Endothelial cell of umbilical vein (primary cell): ENCODE measurements around the gene FAM120AOS. TPM values are rescaled to one million over a fixed set of nuclear protein-coding genes. Genes with fewer than 3 reads are reported as not detected.

Experiments used
- BruUV-seq: library from RNA; stranded (reverse); fragments of 400-500 nt; replicated peaks from 2 replicates; lab custom pipeline; 2021; lab: Mats Ljungman, UMichigan
- CTCF ChIA-PET: fragments of 300-600, 350-600 bp; sonication (Branson Sonifier 250); formaldehyde crosslinking; loops from one replicate; lab custom pipeline; 2021; ENCODE audit warnings: antibody characterized with exemption, inconsistent platforms; lab: Charles Lee
- POLR2A ChIA-PET: fragments of 300-600, 350-600 bp; sonication (Branson Sonifier 250); formaldehyde crosslinking; loops from one replicate; lab custom pipeline; 2021; ENCODE audit warnings: antibody characterized with exemption, inconsistent platforms; lab: Charles Lee
- DNase-seq: peaks from one replicate; pipeline ENCODE4 v3.0.0-alpha.2; 2011; ENCODE audit warnings: low read depth, low spot score
- FAIRE-seq: peaks from 2 replicates; lab custom pipeline; 2011; peaks lifted over from hg19 to GRCh38; lab: Jason Lieb, UNC
- H2AFZ ChIP-seq: 2 replicates; pipeline ENCODE4 v1.6.0; 2012; ENCODE audit warnings: low read depth, low read length, control low read depth, inconsistent platforms
- H3K27ac ChIP-seq: 2 replicates; pipeline ENCODE4 v1.5.1; 2011; ENCODE audit warnings: low read depth, mild to moderate bottlenecking, control low read depth, low read length, moderate library complexity; ENCODE audit not compliant: insufficient read depth
- H3K27me3 ChIP-seq, 2 experiments: 2 replicates each; pipeline versions ENCODE4 v1.6.0 to v1.6.1; 2011; ENCODE audit warnings: low read length in 2 of 2, mixed read lengths in 1 of 2; ENCODE audit not compliant: control insufficient read depth in 2 of 2, insufficient read depth in 2 of 2
- H3K36me3 ChIP-seq, 2 experiments: 2 replicates in 1 of 2; 3 replicates in 1 of 2; pipeline ENCODE4 v1.5.1; 2011; ENCODE audit warnings: low read length in 2 of 2, mild to moderate bottlenecking in 1 of 2, moderate library complexity in 1 of 2; ENCODE audit not compliant: control insufficient read depth in 2 of 2, insufficient read depth in 2 of 2; ENCODE audit errors: extremely low read depth in 1 of 2
- H3K4me1 ChIP-seq: 3 replicates; pipeline ENCODE4 v1.5.1; 2011; ENCODE audit warnings: mild to moderate bottlenecking, low read length; ENCODE audit not compliant: control insufficient read depth, insufficient read depth; ENCODE audit errors: extremely low read depth
- H3K4me2 ChIP-seq: 2 replicates; pipeline ENCODE4 v1.6.1; 2011; ENCODE audit warnings: low read length, control low read depth, mixed read lengths; ENCODE audit not compliant: insufficient read depth
- H3K4me3 ChIP-seq, 3 experiments: fragments of 200-600 bp in 1 of 3; sonication (generic), shearing (Covaris generic) in 1 of 3; replicated peaks in 1 of 3; 2 replicates each; pipeline ENCODE4 v1.5.1; 2011 to 2016; ENCODE audit warnings: control low read depth in 3 of 3, low read length in 3 of 3, mild to moderate bottlenecking in 2 of 3, inconsistent platforms in 1 of 3, low read depth in 1 of 3, moderate library complexity in 1 of 3; ENCODE audit not compliant: insufficient read depth in 1 of 3
- H3K79me2 ChIP-seq: 2 replicates; pipeline ENCODE4 v1.6.0; 2012; ENCODE audit warnings: low read length, inconsistent platforms; ENCODE audit not compliant: control insufficient read depth, insufficient read depth
- H3K9ac ChIP-seq: replicated peaks from 2 replicates; pipeline ENCODE3; 2011; ENCODE audit warnings: low read length, control low read depth; ENCODE audit not compliant: insufficient read depth; ENCODE audit errors: extremely low read depth
- H3K9me1 ChIP-seq: replicated peaks from 3 replicates; pipeline ENCODE4 v1.6.0; 2011; ENCODE audit warnings: mild to moderate bottlenecking, low read length; ENCODE audit not compliant: control insufficient read depth, insufficient read depth; ENCODE audit errors: extremely low read depth
- H3K9me3 ChIP-seq: replicated peaks from 2 replicates; pipeline ENCODE4 v1.5.1; 2012; ENCODE audit warnings: low read length, inconsistent platforms; ENCODE audit not compliant: control insufficient read depth, insufficient read depth
- H4K20me1 ChIP-seq: replicated peaks from 2 replicates; pipeline ENCODE3; 2011; ENCODE audit warnings: mild to moderate bottlenecking, low read length; ENCODE audit not compliant: control insufficient read depth, insufficient read depth; ENCODE audit errors: extremely low read depth
- CTCF ChIP-seq, 2 donors: IDR thresholded peaks; 1 replicate in 1 of 2; 2 replicates in 1 of 2; pipeline ENCODE4 v1.5.1; 2011; ENCODE audit warnings: low read length in 2 of 2, mild to moderate bottlenecking in 2 of 2, moderate library complexity in 2 of 2, control low read depth in 1 of 2, inconsistent platforms in 1 of 2, low read depth in 1 of 2; ENCODE audit not compliant: insufficient read depth in 1 of 2; ENCODE audit errors: extremely low read depth in 1 of 2
- EZH2 ChIP-seq: IDR thresholded peaks from 2 replicates; pipeline ENCODE4 v1.6.1; 2012; ENCODE audit warnings: borderline replicate concordance, low read depth, mild to moderate bottlenecking, moderate library complexity, low read length, inconsistent platforms; ENCODE audit not compliant: severe bottlenecking
- FOS ChIP-seq: IDR thresholded peaks from 2 replicates; pipeline ENCODE4 v1.6.1; 2011; ENCODE audit warnings: mild to moderate bottlenecking, low read length, moderate library complexity, borderline replicate concordance; ENCODE audit not compliant: insufficient read depth
- GATA2 ChIP-seq: IDR thresholded peaks from 2 replicates; pipeline ENCODE4 v1.7.0; 2011; ENCODE audit warnings: low read depth, mild to moderate bottlenecking, moderate library complexity, mixed read lengths, low read length; ENCODE audit not compliant: insufficient read length, insufficient read depth
- JUN ChIP-seq: IDR thresholded peaks from 2 replicates; pipeline ENCODE4 v1.6.1; 2011; ENCODE audit warnings: borderline replicate concordance, low read depth; ENCODE audit not compliant: insufficient read length, insufficient read depth
- MYC ChIP-seq: IDR thresholded peaks from one replicate; pipeline ENCODE4 v1.6.1; 2011; ENCODE audit warnings: mild to moderate bottlenecking, low read depth, low read length
- POLR2A ChIP-seq: IDR thresholded peaks from 2 replicates; pipeline ENCODE4 v1.6.1; 2012; ENCODE audit warnings: low read depth, mild to moderate bottlenecking, control low read depth, low read length
- POLR2AphosphoS5 ChIP-seq: IDR thresholded peaks from 2 replicates; pipeline ENCODE4 v1.6.1; 2012; ENCODE audit warnings: low read depth, mild to moderate bottlenecking, control low read depth, low read length, moderate library complexity; ENCODE audit not compliant: insufficient read depth
- dilution Hi-C: fragments of 300-500 bp; cut with MboI; formaldehyde crosslinking; loops from one replicate; pipeline ENCODE4 v1.15.0; 2019; ENCODE audit warnings: low sequenced_read_pairs; ENCODE audit not compliant: extremely low pct_ligation_motif_present
- intact Hi-C: fragments of 100-400 bp; cut with micrococcal nuclease; formaldehyde crosslinking; loops from one replicate; pipeline ENCODE4 v1.10.0; 2022
- polyA plus RNA-seq, 4 experiments: library from polyadenylated mRNA; depleted of rRNA in 3 of 4; stranded (reverse) in 3 of 4; unstranded in 1 of 4; fragments of >200 nt; gene quantifications; 2 replicates each; pipeline versions ENCODE4 v1.2.1 to v1.2.3, GENCODE V29; 2011 to 2012; ENCODE audit warnings: missing spikeins in 1 of 4
- total RNA-seq: library from RNA; stranded (reverse); gene quantifications from 2 replicates; pipeline ENCODE4 v1.2.3, GENCODE V29; 2021
- TF ChIP-seq, protein P1 (sequence below): IDR thresholded peaks from 2 replicates; pipeline ENCODE4 v1.6.1; 2011; ENCODE audit not compliant: insufficient read depth, insufficient read length

Gene FAM120AOS
- total and polyA plus RNA-seq, 2 donors (not counting 3 experiments of a cell fraction or from before 2014, with no cell fraction given): 25.9 to 32.4 TPM

DNA sequence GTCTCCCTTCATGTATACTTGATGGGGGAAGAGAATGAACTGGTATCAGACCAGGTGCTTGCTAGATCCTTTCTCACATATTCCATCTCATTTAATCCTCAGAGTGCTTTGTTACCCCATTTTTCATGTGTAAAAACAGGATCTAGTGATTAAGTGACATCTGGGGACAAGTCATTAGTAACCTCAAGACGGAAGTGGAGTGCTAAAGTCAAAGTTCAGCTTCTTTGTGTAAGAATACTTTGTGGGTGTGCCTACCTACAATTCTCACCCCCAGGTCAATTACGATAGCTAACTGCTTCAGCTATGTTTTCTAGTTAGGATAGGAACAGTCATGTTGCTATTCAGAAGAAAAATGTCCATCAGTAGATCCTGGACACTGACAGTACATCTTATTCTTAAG is 3.1 kb upstream of the FAM120AOS start:
- dilution Hi-C loops: no loop called here
- no peaks in the 10 kb centered on the region for H3K27me3 ChIP-seq
- H3K9me3 ChIP-seq: no peaks in the 10 kb centered on the region
- intact Hi-C loops: no loop called here
- no peak overlapping the region for H3K27ac ChIP-seq
- no TSS peak for BruUV-seq
- H3K79me2 ChIP-seq: peaks cover 97% of the 10 kb centered on the region
- peaks cover 11% of the 10 kb centered on the region for H4K20me1 ChIP-seq
- CTCF ChIA-PET: interaction anchor here (0.7 to 2.2 kb wide), 3 partner anchors 9 to 109 kb away, joined by 3 to 8 read pairs (median 6); no protein-coding TSS in a partner anchor
- H3K4me2 ChIP-seq: no peak overlapping the region
- H3K36me3 ChIP-seq: no peaks in the 10 kb centered on the region
- no peak overlapping the region for H3K4me3 ChIP-seq
- peaks cover 5% of the 10 kb centered on the region for H3K4me1 ChIP-seq
- FAIRE-seq (no peak), DNase-seq (no peak)
- TF ChIP-seq CTCF (IDR thresholded peaks at IDR 0.05; ENCODE audit: extremely low read depth in 1 of 2, insufficient read depth in 1 of 2, low read depth in 1 of 2, low read length in 2 of 2) (no peak), FOS (no peak), POLR2AphosphoS5 (no peak), EZH2 (no peak), MYC (no peak), GATA2 (no peak), JUN (no peak), POLR2A (no peak)
- TF ChIP-seq, protein P1, sequence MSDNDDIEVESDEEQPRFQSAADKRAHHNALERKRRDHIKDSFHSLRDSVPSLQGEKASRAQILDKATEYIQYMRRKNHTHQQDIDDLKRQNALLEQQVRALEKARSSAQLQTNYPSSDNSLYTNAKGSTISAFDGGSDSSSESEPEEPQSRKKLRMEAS: no peak
- H3K9me1 ChIP-seq: no peaks in the 10 kb centered on the region
- POLR2A ChIA-PET: no interaction called here
- H3K9ac ChIP-seq: no peak overlapping the region
- no peak overlapping the region for H2AFZ ChIP-seq
